Ascending aorta (tissue), 2 donors: Measurements from ENCODE around the gene EXOC5. TPM values are rescaled to one million over a fixed set of nuclear protein-coding genes. Genes with fewer than 3 reads are reported as not detected.

Experiments
- DNase-seq, 2 donors: peaks; one replicate each; pipeline ENCODE4 v3.0.0-alpha.2; 2019; ENCODE audit warnings: low spot score in 2 of 2
- H3K27ac ChIP-seq, 2 donors: fragments of 200-600 bp; sonication (generic); one replicate each; pipeline ENCODE4 v1.5.1; 2016 to 2017; ENCODE audit warnings: mild to moderate bottlenecking in 1 of 2
- H3K27me3 ChIP-seq: fragments of 200-600 bp; sonication (generic); one replicate; pipeline ENCODE4 v1.5.1; 2017
- H3K36me3 ChIP-seq, 2 donors: fragments of 200-600 bp; sonication (generic); one replicate each; pipeline ENCODE4 v1.5.1; 2016
- H3K4me1 ChIP-seq, 2 donors: fragments of 200-600 bp; sonication (generic); one replicate each; pipeline ENCODE4 v1.5.1; 2016 to 2017; ENCODE audit warnings: mild to moderate bottlenecking in 1 of 2
- H3K4me3 ChIP-seq, 2 donors: fragments of 200-600 bp; sonication (generic); one replicate each; pipeline ENCODE4 v1.5.1; 2016 to 2017; ENCODE audit warnings: mild to moderate bottlenecking in 1 of 2
- H3K9me3 ChIP-seq, 2 donors: fragments of 200-600 bp; sonication (generic); one replicate each; pipeline ENCODE4 v1.5.1; 2016
- intact Hi-C: fragments of 100-400 bp; cut with DNase I; formaldehyde crosslinking; loops from one replicate; pipeline ENCODE4 v1.15.1; 2023
- total RNA-seq: library from RNA; depleted of rRNA; stranded (reverse); fragments of >200 nt; gene quantifications from one replicate; pipeline ENCODE4 v1.1.0, GENCODE V29; 2016
- TF ChIP-seq, protein P1 (sequence below), 3 experiments: fragments of 200-600 bp in 2 of 3; fragments of 450-650 bp in 1 of 3; sonication (generic) in 2 of 3; IDR thresholded peaks; one replicate each; pipeline ENCODE4 v1.5.1; 2016 to 2019; ENCODE audit warnings: antibody characterized with exemption in 3 of 3, mild to moderate bottlenecking in 1 of 3, moderate library complexity in 1 of 3

EXOC5 gene
- total RNA-seq, 1 donor from 2014 or later: 19.2 TPM

DNA sequence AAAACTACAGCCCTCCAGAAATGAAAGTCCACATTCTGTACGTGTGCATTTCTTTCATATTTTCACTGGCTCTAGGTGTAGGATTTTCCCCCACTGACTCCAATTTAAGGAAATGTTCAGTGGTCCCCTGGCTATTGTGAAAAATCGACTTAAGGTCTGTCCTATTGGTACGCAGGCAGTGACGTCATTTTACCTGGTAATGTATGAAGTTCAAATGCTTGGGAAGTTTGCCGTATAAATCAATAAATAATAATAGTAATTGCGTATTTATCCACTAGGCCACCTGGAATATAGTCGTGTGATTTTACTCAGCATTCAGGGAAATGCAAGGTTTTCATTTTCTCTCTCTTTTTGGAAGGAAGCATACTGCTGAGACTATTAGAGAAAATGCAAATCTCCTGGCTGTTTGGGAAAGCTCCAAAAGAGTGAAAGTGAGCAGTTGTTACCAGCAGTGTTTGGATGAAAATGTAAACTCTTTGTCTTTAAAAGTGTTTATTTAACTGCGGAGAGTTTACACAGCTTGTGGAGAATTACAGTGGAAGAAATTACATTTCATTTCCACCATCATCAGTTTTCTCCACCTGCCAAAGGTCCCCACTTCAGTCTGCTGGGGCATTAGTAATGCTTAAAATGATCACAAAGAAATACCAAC, 107.0 kb downstream of the EXOC5 start:
- TF ChIP-seq, protein P1, sequence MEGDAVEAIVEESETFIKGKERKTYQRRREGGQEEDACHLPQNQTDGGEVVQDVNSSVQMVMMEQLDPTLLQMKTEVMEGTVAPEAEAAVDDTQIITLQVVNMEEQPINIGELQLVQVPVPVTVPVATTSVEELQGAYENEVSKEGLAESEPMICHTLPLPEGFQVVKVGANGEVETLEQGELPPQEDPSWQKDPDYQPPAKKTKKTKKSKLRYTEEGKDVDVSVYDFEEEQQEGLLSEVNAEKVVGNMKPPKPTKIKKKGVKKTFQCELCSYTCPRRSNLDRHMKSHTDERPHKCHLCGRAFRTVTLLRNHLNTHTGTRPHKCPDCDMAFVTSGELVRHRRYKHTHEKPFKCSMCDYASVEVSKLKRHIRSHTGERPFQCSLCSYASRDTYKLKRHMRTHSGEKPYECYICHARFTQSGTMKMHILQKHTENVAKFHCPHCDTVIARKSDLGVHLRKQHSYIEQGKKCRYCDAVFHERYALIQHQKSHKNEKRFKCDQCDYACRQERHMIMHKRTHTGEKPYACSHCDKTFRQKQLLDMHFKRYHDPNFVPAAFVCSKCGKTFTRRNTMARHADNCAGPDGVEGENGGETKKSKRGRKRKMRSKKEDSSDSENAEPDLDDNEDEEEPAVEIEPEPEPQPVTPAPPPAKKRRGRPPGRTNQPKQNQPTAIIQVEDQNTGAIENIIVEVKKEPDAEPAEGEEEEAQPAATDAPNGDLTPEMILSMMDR (IDR thresholded peaks at IDR 0.05): no peak
- intact Hi-C loops: no loop called here
- H3K4me3 ChIP-seq: no peak overlapping the region
- H3K36me3 ChIP-seq: no peaks in the 10 kb centered on the region
- H3K9me3 ChIP-seq: no peaks in the 10 kb centered on the region
- no peak for DNase-seq
- no peaks in the 10 kb centered on the region for H3K4me1 ChIP-seq
- no peaks in the 10 kb centered on the region for H3K27me3 ChIP-seq
- no peak overlapping the region for H3K27ac ChIP-seq

DNA sequence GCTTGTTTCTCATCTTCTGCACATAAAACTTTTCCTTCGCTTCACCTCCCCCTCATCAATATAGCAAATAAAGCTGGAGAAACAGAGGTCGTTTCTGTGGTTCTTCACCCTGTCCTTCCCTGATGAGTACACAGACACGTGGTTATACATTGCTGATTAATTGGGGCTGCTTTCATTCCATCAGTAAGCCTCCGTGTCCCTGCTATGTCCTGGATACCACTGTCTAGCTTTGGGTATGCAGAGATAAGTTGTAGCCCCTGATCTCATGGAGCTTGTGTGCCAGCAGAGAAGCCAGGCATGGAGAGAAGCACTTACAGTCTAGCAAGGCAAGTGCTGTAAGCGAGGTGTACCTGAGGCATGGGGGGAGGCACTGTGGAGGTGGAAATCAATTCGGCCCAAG, 108.4 kb downstream of the EXOC5 start:
- no peaks in the 10 kb centered on the region for H3K36me3 ChIP-seq
- TF ChIP-seq, protein P1 (IDR thresholded peaks at IDR 0.05): no peak
- no peak overlapping the region for H3K4me3 ChIP-seq
- H3K27ac ChIP-seq: no peak overlapping the region
- intact Hi-C loops: no loop called here
- H3K4me1 ChIP-seq: no peaks in the 10 kb centered on the region
- no peaks in the 10 kb centered on the region for H3K9me3 ChIP-seq
- H3K27me3 ChIP-seq: no peaks in the 10 kb centered on the region
- DNase-seq: no peak

DNA sequence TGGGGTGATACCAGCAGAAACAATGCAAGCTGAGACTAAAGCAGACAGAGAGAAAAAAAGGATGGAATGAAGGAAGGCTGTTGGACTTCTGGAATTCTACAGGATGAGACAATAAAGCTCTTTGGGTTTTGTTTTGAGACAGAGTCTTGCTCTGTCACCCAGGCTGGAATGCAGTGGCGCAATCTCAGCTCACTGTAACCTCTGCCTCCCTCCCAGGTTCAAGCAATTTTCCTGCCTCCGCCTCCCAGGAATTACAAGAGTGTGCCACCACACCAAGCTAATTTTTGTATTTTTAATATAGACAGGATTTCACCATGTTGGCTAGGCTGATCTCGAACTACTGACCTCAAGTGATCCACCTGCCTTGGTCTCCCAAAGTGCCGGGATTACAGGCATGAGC, 115.4 kb downstream of the EXOC5 start:
- TF ChIP-seq, protein P1 (IDR thresholded peaks at IDR 0.05): no peak
- intact Hi-C loops: no loop called here
- H3K27me3 ChIP-seq: no peaks in the 10 kb centered on the region

More for the DNA sequence above, 115.4 kb downstream of the EXOC5 start:
- H3K9me3 ChIP-seq: no peaks in the 10 kb centered on the region
- no peak for DNase-seq
- no peaks in the 10 kb centered on the region for H3K36me3 ChIP-seq
- no peaks in the 10 kb centered on the region for H3K4me1 ChIP-seq
- H3K4me3 ChIP-seq: no peak overlapping the region
- no peak overlapping the region for H3K27ac ChIP-seq

Other genes starting within 250 kb of the EXOC5 start
- 6.2 TPM for gene AP5M1, start 66 bp upstream of the EXOC5 start, total RNA-seq
- gene NAA30, start 121.7 kb upstream of the EXOC5 start, total RNA-seq: 6.2 TPM
- not detected for gene CCDC198, start 225.0 kb upstream of the EXOC5 start, total RNA-seq